ENCODE measurements around the gene ATP5PO.

DNA sequence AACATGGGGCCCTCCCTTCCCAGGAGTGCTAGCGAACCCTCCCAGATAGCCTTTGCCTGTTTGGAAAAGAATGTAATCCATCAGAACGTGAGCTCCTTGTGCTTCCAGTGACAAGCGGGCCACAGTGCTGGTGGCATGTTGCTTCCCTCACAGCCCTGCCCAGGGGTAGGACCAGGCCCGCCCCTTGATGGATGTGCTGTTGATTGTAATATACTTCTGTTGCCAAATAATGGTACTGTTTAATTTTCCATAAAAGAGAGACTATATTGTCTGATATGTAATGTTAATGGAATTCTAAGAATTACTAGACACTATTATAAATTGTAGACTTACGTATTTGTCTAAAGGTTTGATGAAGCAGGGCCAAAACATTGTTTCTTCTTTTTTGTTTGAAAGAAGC is 16.4 kb downstream of the ATP5PO start:
- TF ChIP-seq POLR2AphosphoS5 (IDR thresholded peaks at IDR 0.05; ENCODE audit: borderline replicate concordance, low read depth, low read length) (no peak), EZH2 (IDR thresholded peaks at IDR 0.05) (no peak)
